HepG2 (cell line): ENCODE measurements around the gene COL18A1. TPM values are rescaled to one million over a fixed set of nuclear protein-coding genes. Genes with fewer than 3 reads are reported as not detected.

ENCODE experiments used
- ARNT2 ChIP-seq: sonication (generic); formaldehyde crosslinking; IDR thresholded peaks from 2 replicates; pipeline ENCODE4 v1.8.0; 2022; ENCODE audit warnings: mild to moderate bottlenecking, low read depth, missing genetic modification reagents, moderate library complexity
- CREB1 ChIP-seq, 2 experiments: fragments of 450-650 bp in 1 of 2; IDR thresholded peaks; 2 replicates each; pipeline ENCODE4 v1.6.1; 2016 to 2017; ENCODE audit warnings: control low read depth in 1 of 2, mild to moderate bottlenecking in 1 of 2, missing compliant biosample characterization in 1 of 2, missing genetic modification characterization in 1 of 2
- ELF4 ChIP-seq: sonication (generic); formaldehyde crosslinking; IDR thresholded peaks from 2 replicates; pipeline ENCODE4 v1.5.0; 2020; ENCODE audit warnings: missing genetic modification reagents, mild to moderate bottlenecking, moderate library complexity, borderline replicate concordance
- HBP1 ChIP-seq: IDR thresholded peaks from 2 replicates; pipeline ENCODE4 v1.6.1; 2016; ENCODE audit warnings: low read depth, control low read depth
- HDAC1 ChIP-seq: sonication (generic); formaldehyde crosslinking; IDR thresholded peaks from 2 replicates; pipeline ENCODE4 v1.5.1; 2020; ENCODE audit warnings: mild to moderate bottlenecking, missing genetic modification reagents
- HNF4A ChIP-seq: sonication (generic); formaldehyde crosslinking; IDR thresholded peaks from 2 replicates; pipeline ENCODE4 v1.4.0; 2020; ENCODE audit warnings: missing genetic modification reagents
- HNF4G ChIP-seq, 2 experiments: sonication (generic) in 1 of 2; formaldehyde crosslinking in 1 of 2; IDR thresholded peaks; 2 replicates each; pipeline versions ENCODE4 v1.4.0 to v1.6.1; 2011 to 2020; ENCODE audit warnings: borderline replicate concordance in 2 of 2, low read depth in 2 of 2, mild to moderate bottlenecking in 2 of 2, low read length in 1 of 2, missing genetic modification reagents in 1 of 2, moderate library complexity in 1 of 2
- MBD4 ChIP-seq: IDR thresholded peaks from 2 replicates; pipeline ENCODE4 v1.6.1; 2012; ENCODE audit warnings: low read length, inconsistent platforms, borderline replicate concordance
- MIXL1 ChIP-seq: IDR thresholded peaks from 2 replicates; pipeline ENCODE4 v1.6.1; 2016
- MLX ChIP-seq: IDR thresholded peaks from 2 replicates; pipeline ENCODE4 v1.6.1; 2016
- NCOR1 ChIP-seq: fragments of 200-600 bp; sonication (generic); IDR thresholded peaks from 2 replicates; pipeline ENCODE4 v1.7.0; 2017; ENCODE audit warnings: antibody characterized with exemption, low read length, borderline replicate concordance
- NR2F1 ChIP-seq, 2 experiments: fragments of 450-650 bp in 1 of 2; formaldehyde crosslinking in 1 of 2; IDR thresholded peaks; 2 replicates each; pipeline versions ENCODE4 v1.5.0 to v1.6.1; 2016 to 2020; ENCODE audit warnings: mild to moderate bottlenecking in 1 of 2, missing compliant biosample characterization in 1 of 2, missing genetic modification reagents in 1 of 2, moderate library complexity in 1 of 2
- SCMH1 ChIP-seq: sonication (generic); formaldehyde crosslinking; IDR thresholded peaks from 2 replicates; pipeline ENCODE4 v1.9.0; 2021; ENCODE audit warnings: missing genetic modification reagents, mild to moderate bottlenecking, borderline replicate concordance
- SMAD3 ChIP-seq: sonication (generic); formaldehyde crosslinking; IDR thresholded peaks from 2 replicates; pipeline ENCODE4 v1.4.0; 2020; ENCODE audit warnings: missing genetic modification reagents
- SOX6 ChIP-seq, 2 experiments: fragments of 450-650 bp in 1 of 2; sonication (generic) in 1 of 2; formaldehyde crosslinking in 1 of 2; IDR thresholded peaks; 2 replicates each; pipeline versions ENCODE4 v1.4.0 to v1.6.1; 2017 to 2020; ENCODE audit warnings: antibody characterized with exemption in 1 of 2, mild to moderate bottlenecking in 1 of 2, missing genetic modification reagents in 1 of 2
- SRSF1 ChIP-seq: fragments of 200-400 bp; formaldehyde crosslinking; optimal IDR thresholded peaks from 2 replicates; pipeline ENCODE3; 2017; ENCODE audit warnings: mild to moderate bottlenecking, low read depth, low read length, moderate library complexity
- TBX3 ChIP-seq: fragments of 450-650 bp; IDR thresholded peaks from 2 replicates; pipeline ENCODE4 v1.6.1; 2017; ENCODE audit warnings: antibody characterized with exemption, mild to moderate bottlenecking, inconsistent platforms, borderline replicate concordance
- TGIF2 ChIP-seq: IDR thresholded peaks from 2 replicates; pipeline ENCODE4 v1.6.1; 2016; ENCODE audit warnings: control low read depth, missing compliant biosample characterization
- ZBTB20 ChIP-seq: sonication (generic); formaldehyde crosslinking; IDR thresholded peaks from 2 replicates; pipeline ENCODE4 v1.8.1; 2023; ENCODE audit warnings: missing genetic modification reagents, low read depth, mild to moderate bottlenecking, borderline replicate concordance
- ZBTB38 ChIP-seq: sonication (generic); formaldehyde crosslinking; IDR thresholded peaks from 2 replicates; pipeline ENCODE4 v1.5.1; 2020; ENCODE audit warnings: mild to moderate bottlenecking, missing genetic modification reagents
- ZFP1 ChIP-seq: IDR thresholded peaks from 2 replicates; pipeline ENCODE4 v1.6.1; 2016
- ZFP41 ChIP-seq: sonication (generic); formaldehyde crosslinking; IDR thresholded peaks from 2 replicates; pipeline ENCODE4 v1.4.0; 2020; ENCODE audit warnings: mild to moderate bottlenecking, missing genetic modification reagents, borderline replicate concordance
- ZNF207 ChIP-seq: fragments of 450-650 bp; IDR thresholded peaks from 2 replicates; pipeline ENCODE4 v1.6.1; 2016; ENCODE audit warnings: antibody characterized with exemption, borderline replicate concordance
- ZNF276 ChIP-seq: sonication (generic); formaldehyde crosslinking; IDR thresholded peaks from 2 replicates; pipeline ENCODE4 v1.4.0; 2020; ENCODE audit warnings: mild to moderate bottlenecking, low read depth, missing genetic modification reagents
- ZNF292 ChIP-seq: sonication (generic); formaldehyde crosslinking; IDR thresholded peaks from 2 replicates; pipeline ENCODE4 v1.8.1; 2022; ENCODE audit warnings: mild to moderate bottlenecking, low read depth, missing genetic modification reagents, borderline replicate concordance
- ZNF775 ChIP-seq: sonication (generic); formaldehyde crosslinking; IDR thresholded peaks from 2 replicates; pipeline ENCODE4 v1.4.0; 2020; ENCODE audit warnings: missing genetic modification reagents, mild to moderate bottlenecking, moderate library complexity, borderline replicate concordance
- polyA plus RNA-seq, 8 experiments: library from polyadenylated mRNA; depleted of rRNA in 3 of 8; stranded (reverse) in 7 of 8; unstranded in 1 of 8; fragments of >200 nt; fragmentation: Illumina TruSeq in 4 of 8; extraction: Trizol in 4 of 8; gene quantifications; 2 replicates each; pipeline versions ENCODE4 v1.2.1 to v1.2.3, GENCODE V29; 2011 to 2016; ENCODE audit warnings: low read depth in 4 of 8, missing spikeins in 1 of 8, mixed read lengths in 1 of 8; ENCODE audit not compliant: insufficient read depth in 1 of 8
- total RNA-seq, 5 experiments: library from RNA; depleted of rRNA; stranded (reverse); fragments of >200 nt; fragmentation: Illumina TruSeq; extraction: Trizol; gene quantifications; 2 replicates each; pipeline ENCODE4 v1.2.3, GENCODE V29; 2016; ENCODE audit warnings: low read depth in 1 of 5

COL18A1 gene
- total and polyA plus RNA-seq, 2 of the 13 experiments (the other 11 are each of a cell fraction or from before 2014, with no cell fraction given) = 79.0 to 102 TPM

- TF ChIP-seq SOX6 (IDR thresholded peaks at IDR 0.05) = no peak
- TF ChIP-seq SOX6 (CRISPR knock-in tag; IDR thresholded peaks at IDR 0.05) = peak; percentile 70
- no peak for TF ChIP-seq ZNF207
- no peak for TF ChIP-seq ZFP41 (CRISPR knock-in tag)
- TF ChIP-seq ZNF775 (CRISPR knock-in tag) = no peak
- TF ChIP-seq ZBTB20 (CRISPR knock-in tag) = 0 out of 2 replicates have a peak, but pooled peaks have one; percentile 47
- TF ChIP-seq ZNF292 (CRISPR knock-in tag) = peak; percentile 58; the same call in 1 of the 2 replicates
- peak; percentile 24 for TF ChIP-seq SRSF1
- TF ChIP-seq HDAC1 (CRISPR knock-in tag) = peak; percentile 77
- TF ChIP-seq HBP1 (CRISPR knock-in tag) = 0 out of 2 replicates have a peak, but pooled peaks have one; percentile 10
- TF ChIP-seq ARNT2 (CRISPR knock-in tag) = 0 out of 2 replicates have a peak, but pooled peaks have one; percentile 52
- peak; percentile 63; the same call in 1 of the 2 replicates for TF ChIP-seq TGIF2 (CRISPR knock-in tag)
- TF ChIP-seq HNF4G (IDR thresholded peaks at IDR 0.05; ENCODE audit: borderline replicate concordance, low read depth, low read length) = peak; percentile 78
- TF ChIP-seq HNF4G (CRISPR knock-in tag; IDR thresholded peaks at IDR 0.05; ENCODE audit: borderline replicate concordance, low read depth) = no peak
- TF ChIP-seq NR2F1 (CRISPR knock-in tag; IDR thresholded peaks at IDR 0.05) = peak; percentile 40 to 62; a peak in 3 of 4 replicates
- TF ChIP-seq MBD4 = no peak
- no peak for TF ChIP-seq ZFP1 (CRISPR knock-in tag)
- TF ChIP-seq SMAD3 (CRISPR knock-in tag) = no peak
- no peak for TF ChIP-seq TBX3
- TF ChIP-seq ELF4 (CRISPR knock-in tag) = no peak
- no peak for TF ChIP-seq SCMH1 (CRISPR knock-in tag)
- TF ChIP-seq ZNF276 (CRISPR knock-in tag) = 0 out of 2 replicates have a peak, but pooled peaks have one; percentile 7
- TF ChIP-seq MLX (CRISPR knock-in tag) = no peak
- 0 out of 2 replicates have a peak, but pooled peaks have one; percentile 3 for TF ChIP-seq ZBTB38 (CRISPR knock-in tag)
- TF ChIP-seq CREB1 (IDR thresholded peaks at IDR 0.05) = no peak
- no peak for TF ChIP-seq CREB1 (CRISPR knock-in tag; IDR thresholded peaks at IDR 0.05)
- 0 out of 2 replicates have a peak, but pooled peaks have one; percentile 27 for TF ChIP-seq MIXL1 (CRISPR knock-in tag)
- TF ChIP-seq NCOR1 = peak; percentile 82
- peak; percentile 68 for TF ChIP-seq HNF4A (CRISPR knock-in tag)
These were observed 18.4 kb downstream of the COL18A1 start (continued) for GRCh38 chr21:45423201-45423955.
